A549 (cell line): Measurements from ENCODE around the gene NOP53. TPM values are rescaled to one million over a fixed set of nuclear protein-coding genes. Genes with fewer than 3 reads are reported as not detected.

ENCODE experiments used
- ATAC-seq, 2 experiments: fragments of 200-7000 bp in 1 of 2; fragments of >200 bp in 1 of 2; cut with Nextera tagmentation in 1 of 2; cut with Tn5 transposase in 1 of 2; 3 replicates each; pipeline versions ENCODE4 v1.8.0 to v1.9.1; 2018 to 2020; ENCODE audit warnings: mild to moderate bottlenecking in 1 of 2, moderate library complexity in 1 of 2
- CTCF ChIA-PET: fragments of 300-600 bp; sonication (Branson Sonifier 250); formaldehyde crosslinking; extraction: SDS; loops from one replicate; lab custom pipeline; 2021; ENCODE audit warnings: antibody characterized with exemption, inconsistent platforms; lab: Yijun Ruan, JAX
- POLR2A ChIA-PET: fragments of 350-600 bp; formaldehyde crosslinking; extraction: SDS; loops from one replicate; lab custom pipeline; 2021; ENCODE audit warnings: antibody characterized with exemption, inconsistent platforms; lab: Yijun Ruan, JAX
- DNase-seq, 2 experiments: peaks; one replicate each; pipeline versions ENCODE4 v3.0.0 to v3.0.0-alpha.2; 2011 to 2016; ENCODE audit warnings: low read depth in 1 of 2, low spot score in 1 of 2
- FAIRE-seq: peaks from 2 replicates; lab custom pipeline; 2011; peaks lifted over from hg19 to GRCh38; lab: Jason Lieb, UNC
- H3K27ac ChIP-seq, 2 experiments: fragments of >200 bp; sonication (Bioruptor Twin); formaldehyde crosslinking; 3 replicates each; pipeline ENCODE4 v1.5.1; 2016 to 2017
- H3K4me1 ChIP-seq: fragments of >200 bp; sonication (Bioruptor Twin); formaldehyde crosslinking; 3 replicates; pipeline ENCODE4 v1.6.1; 2016
- H3K4me2 ChIP-seq: fragments of >200 bp; sonication (Bioruptor Twin); formaldehyde crosslinking; 3 replicates; pipeline ENCODE4 v1.6.1; 2016
- H3K4me3 ChIP-seq: fragments of >200 bp; sonication (Bioruptor Twin); formaldehyde crosslinking; 3 replicates; pipeline ENCODE4 v1.5.1; 2016
- H3K9me3 ChIP-seq: fragments of >200 bp; sonication (Bioruptor Twin); formaldehyde crosslinking; 3 replicates; pipeline ENCODE4 v1.6.1; 2016
- CEBPB ChIP-seq, 2 experiments: fragments of >200 bp in 1 of 2; sonication (Bioruptor Twin) in 1 of 2; formaldehyde crosslinking in 1 of 2; IDR thresholded peaks; 2 replicates each; pipeline ENCODE4 v1.6.1; 2012 to 2016
- CHD2 ChIP-seq: fragments of 150-350 bp; IDR thresholded peaks from 2 replicates; pipeline ENCODE4 v1.6.1; 2014; ENCODE audit warnings: low read length; ENCODE audit not compliant: partially characterized antibody
- CTCF ChIP-seq: fragments of >200 bp; sonication (Bioruptor Twin); formaldehyde crosslinking; IDR thresholded peaks from 3 replicates; pipeline ENCODE4 v1.5.1; 2016
- FOSB ChIP-seq: fragments of 250-450 bp; sonication (Bioruptor Pico); IDR thresholded peaks from 2 replicates; pipeline ENCODE4 v1.5.0; 2020; ENCODE audit warnings: mild to moderate bottlenecking, moderate library complexity
- FOSL2 ChIP-seq, 2 experiments: fragments of 450-650 bp in 1 of 2; fragments of >200 bp in 1 of 2; sonication (Bioruptor Twin) in 1 of 2; formaldehyde crosslinking; IDR thresholded peaks; 2 replicates each; pipeline versions ENCODE4 v1.5.0 to v1.6.1; 2016 to 2020; ENCODE audit warnings: mild to moderate bottlenecking in 1 of 2, moderate library complexity in 1 of 2
- HEYL ChIP-seq: fragments of 250-450 bp; sonication (Bioruptor Pico); IDR thresholded peaks from 2 replicates; pipeline ENCODE4 v1.8.0; 2021; ENCODE audit warnings: mild to moderate bottlenecking, moderate library complexity
- HMGXB4 ChIP-seq: fragments of 250-450 bp; sonication (Bioruptor Pico); IDR thresholded peaks from 2 replicates; pipeline ENCODE4 v1.5.0; 2021; ENCODE audit warnings: mild to moderate bottlenecking, moderate library complexity, borderline replicate concordance
- HOXB5 ChIP-seq: fragments of 250-450 bp; sonication (Bioruptor Pico); IDR thresholded peaks from 2 replicates; pipeline ENCODE4 v1.5.0; 2020; ENCODE audit warnings: mild to moderate bottlenecking, moderate library complexity
- JUN ChIP-seq, 2 experiments: fragments of >200 bp; sonication (Bioruptor Twin); formaldehyde crosslinking; IDR thresholded peaks; 2 replicates in 1 of 2; 3 replicates in 1 of 2; pipeline ENCODE4 v1.6.1; 2016 to 2017
- KDM1A ChIP-seq: fragments of 200-600 bp; sonication (generic); IDR thresholded peaks from 2 replicates; pipeline ENCODE4 v1.6.1; 2016; ENCODE audit warnings: low read depth, mild to moderate bottlenecking
- NR3C1 ChIP-seq: fragments of >200 bp; sonication (Bioruptor Twin); formaldehyde crosslinking; IDR thresholded peaks from 3 replicates; pipeline ENCODE4 v1.6.1; 2017
- PBX3 ChIP-seq: IDR thresholded peaks from 2 replicates; pipeline ENCODE4 v1.6.1; 2012
- POLR2A ChIP-seq: IDR thresholded peaks from 2 replicates; pipeline ENCODE4 v1.6.1; 2012; ENCODE audit warnings: mild to moderate bottlenecking, low read length
- RFX5 ChIP-seq: fragments of 450-650 bp; IDR thresholded peaks from 2 replicates; pipeline ENCODE4 v1.7.1; 2014; ENCODE audit warnings: antibody characterized with exemption, mild to moderate bottlenecking, moderate library complexity
- SREBF2 ChIP-seq: fragments of 450-650 bp; IDR thresholded peaks from 2 replicates; pipeline ENCODE4 v1.6.1; 2014; ENCODE audit warnings: mild to moderate bottlenecking, moderate library complexity
- TP53 ChIP-seq: fragments of 250-450 bp; sonication (Bioruptor Pico); IDR thresholded peaks from 2 replicates; pipeline ENCODE4 v1.5.0; 2021; ENCODE audit warnings: mild to moderate bottlenecking, moderate library complexity
- USF2 ChIP-seq: fragments of 450-650 bp; IDR thresholded peaks from 2 replicates; pipeline ENCODE4 v1.6.1; 2014; ENCODE audit warnings: antibody characterized with exemption
- ZFP36 ChIP-seq: fragments of 450-650 bp; IDR thresholded peaks from 2 replicates; pipeline ENCODE4 v1.6.1; 2014; ENCODE audit warnings: borderline replicate concordance; ENCODE audit not compliant: partially characterized antibody
- ZNF302 ChIP-seq: fragments of 250-450 bp; sonication (Bioruptor Pico); IDR thresholded peaks from 2 replicates; pipeline ENCODE4 v1.9.0; 2021; ENCODE audit warnings: inconsistent platforms, mild to moderate bottlenecking, moderate library complexity
- WGBS: methylation state at CpG from one replicate; pipeline ENCODE4 v1.1.6; 2017; ENCODE audit errors: missing lambda C conversion rate; 5-methylcytosine and 5-hydroxymethylcytosine counted together
- polyA plus RNA-seq, 4 experiments: library from polyadenylated mRNA; depleted of rRNA in 3 of 4; stranded (reverse); fragments of >200 nt; fragmentation: RNase III in 1 of 4; extraction: RNeasy Plus Mini Kit Qiagen cat#74134 plus additional on column Dnase treatment in 1 of 4; gene quantifications; 2 replicates in 3 of 4; 3 replicates in 1 of 4; pipeline ENCODE4 v1.2.3, GENCODE V29; 2011 to 2017
- TF ChIP-seq, protein P1 (sequence below): fragments of 250-450 bp; sonication (Bioruptor Pico); IDR thresholded peaks from 2 replicates; pipeline ENCODE4 v1.5.0; 2020; ENCODE audit warnings: low read depth, mild to moderate bottlenecking, moderate library complexity
- TF ChIP-seq, protein P2 (sequence below): fragments of >200 bp; sonication (Bioruptor Twin); formaldehyde crosslinking; IDR thresholded peaks from 2 replicates; pipeline ENCODE4 v1.6.1; 2016

NOP53 gene
- polyA plus RNA-seq, 2 of the 4 experiments (the other 2 are of a cell fraction), result 135 to 182 TPM

GRCh38 chr19:47760632-47760999, 15.3 kb downstream of the NOP53 start:
- TF ChIP-seq, protein P1, sequence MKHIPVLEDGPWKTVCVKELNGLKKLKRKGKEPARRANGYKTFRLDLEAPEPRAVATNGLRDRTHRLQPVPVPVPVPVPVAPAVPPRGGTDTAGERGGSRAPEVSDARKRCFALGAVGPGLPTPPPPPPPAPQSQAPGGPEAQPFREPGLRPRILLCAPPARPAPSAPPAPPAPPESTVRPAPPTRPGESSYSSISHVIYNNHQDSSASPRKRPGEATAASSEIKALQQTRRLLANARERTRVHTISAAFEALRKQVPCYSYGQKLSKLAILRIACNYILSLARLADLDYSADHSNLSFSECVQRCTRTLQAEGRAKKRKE, result no peak
- peak; percentile 80; the same call in 1 of the 2 replicates for TF ChIP-seq FOSB
- POLR2A ChIA-PET, result no interaction called here
- CTCF ChIA-PET, result interaction anchor here (0.7 to 42.0 kb wide), 4 partner anchors 15 to 324 kb away, joined by 3 to 1389 read pairs (median 3); partner anchors contain the start of genes EHD2 and NOP53
- 87% methylated on average over 5 of the region's 5 CpGs for WGBS
- Histone ChIP-seq H3K27ac (no peak overlapping the region), H3K4me1 (no peaks in the 10 kb centered on the region; the same call in 2 of the 3 replicates), H3K9me3 (no peaks in the 10 kb centered on the region), H3K4me3 (no peak overlapping the region), H3K4me2 (no peak overlapping the region)
- DNase-seq (no peak), FAIRE-seq (no peak), ATAC-seq (no peak)

DNA sequence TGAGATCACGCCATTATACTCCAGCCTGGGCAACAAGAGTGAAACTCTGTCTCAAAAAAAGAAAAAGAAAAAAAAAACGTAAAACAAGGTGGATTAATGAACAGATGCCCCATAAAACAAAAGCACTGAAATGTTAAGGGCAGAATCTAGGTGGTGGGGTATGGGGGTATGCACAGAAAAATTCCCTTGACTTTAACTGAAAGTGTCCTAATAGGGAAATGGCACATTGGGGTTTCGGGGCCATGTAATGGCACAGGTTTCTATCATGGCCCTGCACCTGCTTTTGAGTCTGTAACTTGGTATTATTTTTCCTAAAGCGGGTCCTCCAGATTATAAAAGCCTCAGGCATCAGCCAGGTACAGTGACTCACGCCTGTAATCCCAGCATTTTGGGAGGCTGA, 16.2 kb downstream of the NOP53 start:
- 91% methylated on average over 5 of the region's 5 CpGs for WGBS
- FAIRE-seq, result no peak
- CTCF ChIA-PET, result interaction anchor here (1.3 to 42.0 kb wide), 4 partner anchors 10 to 53 kb away, joined by 3 to 1389 read pairs (median 74); partner anchors contain the start of genes EHD2 and NOP53
- TF ChIP-seq POLR2A, result no peak
- TF ChIP-seq CEBPB (IDR thresholded peaks at IDR 0.05), result no peak
- TF ChIP-seq CTCF, result no peak
- no peak for TF ChIP-seq RFX5
- no peak for TF ChIP-seq FOSL2 (IDR thresholded peaks at IDR 0.05)
- TF ChIP-seq FOSL2 (CRISPR knock-in tag; IDR thresholded peaks at IDR 0.05), result no peak
- no peak for TF ChIP-seq SREBF2
- TF ChIP-seq USF2, result no peak
- no peak for TF ChIP-seq ZFP36
- no peak for TF ChIP-seq FOSB
- no peak for TF ChIP-seq PBX3
- no peak for TF ChIP-seq HMGXB4
- TF ChIP-seq CHD2, result no peak
- TF ChIP-seq HOXB5 (CRISPR knock-in tag), result no peak
- TF ChIP-seq NR3C1, result no peak
- TF ChIP-seq HEYL, result no peak
- TF ChIP-seq, protein P2, sequence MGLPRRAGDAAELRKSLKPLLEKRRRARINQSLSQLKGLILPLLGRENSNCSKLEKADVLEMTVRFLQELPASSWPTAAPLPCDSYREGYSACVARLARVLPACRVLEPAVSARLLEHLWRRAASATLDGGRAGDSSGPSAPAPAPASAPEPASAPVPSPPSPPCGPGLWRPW, result no peak
- TF ChIP-seq TP53 (CRISPR knock-in tag), result no peak
- no peak for TF ChIP-seq ZNF302 (CRISPR knock-in tag)
- TF ChIP-seq JUN (IDR thresholded peaks at IDR 0.05), result no peak; a peak in 1 of 5 replicates
- TF ChIP-seq KDM1A, result no peak
- ATAC-seq, result no peak
- Histone ChIP-seq H3K4me1 (no peaks in the 10 kb centered on the region; the same call in 2 of the 3 replicates), H3K4me3 (no peak overlapping the region), H3K9me3 (no peaks in the 10 kb centered on the region), H3K4me2 (no peak overlapping the region), H3K27ac (no peak overlapping the region)
- POLR2A ChIA-PET, result interaction anchor here (1.0 kb wide), 1 partner anchor 16 kb away, joined by 3 read pairs; no protein-coding TSS in a partner anchor
- no peak for DNase-seq
